Iris pigment epithelial cell (primary cell): ENCODE results near the gene PANK2.
"Not testable (repeated sequence)": the region's sequence is repeated elsewhere in the genome, so short reads cannot be mapped to it uniquely, and the experiment has no call there.

Experiments
- DNase-seq: peaks from one replicate; pipeline ENCODE4 v3.0.0-alpha.2; 2011; ENCODE audit warnings: low read depth

The PANK2 gene

DNA sequence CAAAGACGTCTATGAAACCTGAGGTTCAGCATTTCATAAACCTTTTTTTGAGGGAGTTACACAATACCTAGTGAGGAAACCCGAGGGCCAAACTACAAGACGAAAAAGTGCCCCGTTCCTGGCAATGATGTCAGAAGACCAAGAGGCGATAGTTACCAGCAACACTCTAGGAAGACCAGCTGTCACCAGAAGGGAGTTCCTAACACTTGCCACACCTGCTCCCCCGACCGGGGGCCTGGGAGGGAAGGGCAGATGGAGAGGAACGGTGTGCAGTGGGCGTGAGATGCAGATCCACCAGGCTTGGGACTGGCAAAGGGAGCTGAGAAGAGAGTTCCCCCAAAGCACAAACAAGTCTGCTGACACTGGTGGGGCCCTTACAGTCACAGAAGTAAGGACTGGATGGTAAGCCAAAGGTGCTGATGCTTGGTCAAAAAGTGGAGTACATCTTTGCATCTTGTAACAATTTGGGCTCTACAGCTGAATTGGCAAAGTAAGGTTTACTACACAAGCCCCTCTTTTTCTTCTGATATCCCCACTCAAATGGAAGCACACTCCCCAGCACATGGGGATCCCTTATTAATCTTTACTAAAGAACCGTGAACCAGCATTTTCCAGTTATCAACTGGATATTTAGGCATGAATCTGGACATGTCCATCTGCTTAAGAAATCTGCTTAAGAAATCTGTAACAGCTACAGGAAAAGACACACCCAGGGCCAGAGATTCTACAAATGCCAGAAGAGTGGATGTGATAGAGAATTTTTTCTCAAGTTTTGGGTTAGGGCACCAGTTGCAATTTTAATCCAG is 38.5 kb downstream of the PANK2 start:
- peak; percentile 58 for DNase-seq

DNA sequence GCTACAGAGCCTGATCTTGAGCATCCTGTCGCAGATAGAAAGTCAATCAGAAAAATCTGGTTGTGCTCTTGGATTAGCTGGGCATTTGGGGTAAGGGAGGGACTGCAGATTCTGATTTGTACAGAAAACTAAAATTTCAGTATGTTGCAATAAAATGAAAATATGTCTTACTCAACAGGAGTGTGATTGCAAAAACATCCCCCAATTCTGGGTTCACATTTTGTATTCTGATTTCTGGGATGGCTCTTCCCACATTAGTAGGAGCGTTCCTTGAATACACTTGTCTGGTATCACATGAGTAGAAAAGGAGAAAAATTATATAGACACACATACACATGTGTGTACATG is 40.5 kb downstream of the PANK2 start:
- DNase-seq, result no peak

DNA sequence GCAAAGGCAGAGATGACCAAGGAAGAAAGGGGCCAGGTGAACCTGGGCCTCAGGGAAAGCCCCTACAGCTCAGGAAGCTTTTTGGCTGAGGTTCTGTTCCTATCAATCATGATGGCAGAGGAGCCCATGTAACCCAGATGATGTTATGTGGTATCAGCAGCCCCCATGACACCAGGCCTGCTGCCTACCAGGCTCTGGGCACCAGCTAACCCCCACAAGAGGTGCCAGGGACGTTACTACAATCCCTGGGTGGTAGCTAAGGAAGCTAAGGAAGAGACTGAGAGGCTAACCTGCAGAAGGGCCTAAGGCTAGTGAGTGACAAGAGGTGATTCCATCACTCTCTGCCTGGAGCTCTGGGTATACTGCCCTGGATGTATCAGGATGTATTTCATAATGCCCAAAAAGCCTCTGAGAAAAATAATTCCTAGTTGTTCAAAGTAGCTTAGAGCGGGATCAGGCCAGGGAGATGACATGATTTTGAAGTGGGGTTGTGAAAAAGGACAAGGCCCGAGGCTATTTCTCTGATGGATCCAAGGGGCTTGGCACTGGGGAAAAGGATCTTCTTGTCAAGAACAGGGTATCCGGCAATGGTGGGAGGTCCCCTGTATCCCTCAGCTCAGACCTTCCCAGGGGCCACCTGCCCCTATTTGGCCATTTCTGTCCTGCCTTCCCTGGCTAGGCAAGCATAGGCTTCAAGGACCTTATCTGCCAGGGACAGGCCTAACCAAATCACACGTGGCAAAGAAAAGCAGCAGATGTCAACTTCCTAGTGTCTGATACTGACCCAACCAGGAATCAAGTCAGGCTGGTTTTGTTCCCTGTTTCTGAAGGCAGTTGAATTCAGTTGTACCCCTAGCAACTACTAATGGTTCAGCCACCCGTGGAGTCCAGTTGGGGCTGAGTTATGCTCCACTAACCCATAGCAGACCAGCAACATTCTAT is 41.3 kb downstream of the PANK2 start:
- DNase-seq, result no peak

DNA sequence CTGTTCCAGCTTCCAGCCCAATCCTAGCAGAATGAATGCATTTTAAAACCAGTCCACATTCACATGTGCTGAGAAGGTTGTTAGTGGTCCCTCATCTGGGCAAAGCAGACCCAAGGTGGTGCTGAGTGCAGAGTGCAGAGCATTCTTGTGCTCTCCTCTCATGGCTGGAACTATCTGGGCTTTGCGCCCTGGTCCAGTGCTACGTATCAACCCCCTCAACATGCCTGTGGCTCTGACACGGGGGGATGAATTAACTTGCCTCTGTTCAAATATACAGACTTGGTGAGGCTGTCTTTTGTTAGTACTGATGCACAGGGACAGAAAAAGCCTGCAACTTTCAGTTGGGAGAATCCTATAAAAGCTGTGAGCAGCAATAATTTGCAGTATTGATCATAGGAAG is 42.5 kb downstream of the PANK2 start:
- no peak for DNase-seq

DNA sequence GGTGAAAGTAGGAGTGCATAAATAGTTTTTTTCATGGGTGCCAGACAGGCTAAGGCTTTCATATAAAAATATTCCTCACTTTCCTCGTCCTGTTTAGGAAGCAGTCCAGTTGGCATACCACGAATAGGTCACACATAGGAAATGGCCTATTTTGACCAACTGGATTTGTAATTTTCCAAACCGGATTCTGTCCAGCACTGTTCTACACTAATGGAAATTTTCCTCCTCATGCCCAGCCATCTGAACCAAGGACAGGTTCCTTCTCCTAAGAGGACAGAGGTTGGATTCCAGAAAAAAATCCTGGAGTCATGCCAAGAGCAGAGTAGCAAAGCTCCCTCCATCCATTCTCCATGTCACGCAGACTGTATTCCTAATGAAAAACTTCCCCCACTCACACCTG is 43.1 kb downstream of the PANK2 start:
- no peak for DNase-seq

DNA sequence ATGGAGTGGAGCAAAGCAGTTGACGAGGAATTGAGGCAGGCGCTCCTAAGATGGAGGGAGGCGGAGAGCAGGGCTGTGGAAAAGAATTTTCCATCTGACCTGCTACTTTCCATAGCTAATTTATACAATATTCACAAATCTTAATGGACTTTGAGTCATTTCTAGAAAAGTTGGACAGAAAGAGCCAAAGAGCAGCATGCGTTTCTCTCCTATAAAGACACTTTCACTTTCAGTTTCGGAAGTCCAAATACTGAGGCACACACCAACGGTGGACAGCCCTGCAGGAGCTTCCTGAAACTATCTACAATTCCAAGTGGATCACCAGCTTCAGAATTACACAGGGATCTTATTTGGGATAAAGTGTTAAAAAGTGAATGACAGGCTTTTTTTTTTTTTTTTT is 43.5 kb downstream of the PANK2 start:
- no peak for DNase-seq

DNA sequence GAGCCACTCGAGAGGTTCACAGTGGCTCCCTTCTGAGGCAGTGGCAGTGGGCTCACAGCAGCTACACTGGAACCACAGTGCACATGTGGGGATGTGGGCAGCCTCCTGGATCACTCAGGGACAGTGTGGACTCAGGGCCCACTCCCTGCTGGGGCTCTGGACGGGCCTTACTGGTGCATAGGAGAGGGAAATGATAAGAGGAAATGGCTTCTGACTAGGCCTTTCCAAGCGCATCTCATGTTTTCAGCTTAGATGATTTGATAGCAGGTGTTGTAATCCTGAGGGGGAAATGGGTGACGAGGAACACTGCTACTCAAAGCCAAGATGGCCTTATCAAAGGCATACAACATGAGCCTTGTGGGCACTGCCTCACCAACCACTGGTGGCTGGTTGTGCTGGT is 44.0 kb downstream of the PANK2 start:
- DNase-seq, result no peak

DNA sequence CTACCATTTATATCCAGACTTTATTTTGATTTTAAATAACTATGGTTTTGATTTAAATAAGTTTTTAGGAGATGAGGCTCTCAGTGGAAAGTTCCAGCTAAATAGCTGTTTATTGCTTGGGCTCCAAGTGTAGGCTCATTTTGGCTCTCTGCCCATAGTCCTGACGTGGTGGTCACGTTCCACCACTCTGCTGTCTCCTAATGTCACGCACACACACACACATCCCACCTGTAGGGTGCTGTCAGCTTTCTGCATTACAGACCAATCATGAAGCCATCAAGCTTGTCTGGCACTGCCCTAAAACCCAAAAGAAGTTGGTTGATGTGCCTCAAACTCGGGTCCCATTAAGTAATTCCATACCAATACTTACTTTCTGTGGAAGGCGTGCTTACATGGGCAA is 45.4 kb downstream of the PANK2 start:
- DNase-seq, result no peak

DNA sequence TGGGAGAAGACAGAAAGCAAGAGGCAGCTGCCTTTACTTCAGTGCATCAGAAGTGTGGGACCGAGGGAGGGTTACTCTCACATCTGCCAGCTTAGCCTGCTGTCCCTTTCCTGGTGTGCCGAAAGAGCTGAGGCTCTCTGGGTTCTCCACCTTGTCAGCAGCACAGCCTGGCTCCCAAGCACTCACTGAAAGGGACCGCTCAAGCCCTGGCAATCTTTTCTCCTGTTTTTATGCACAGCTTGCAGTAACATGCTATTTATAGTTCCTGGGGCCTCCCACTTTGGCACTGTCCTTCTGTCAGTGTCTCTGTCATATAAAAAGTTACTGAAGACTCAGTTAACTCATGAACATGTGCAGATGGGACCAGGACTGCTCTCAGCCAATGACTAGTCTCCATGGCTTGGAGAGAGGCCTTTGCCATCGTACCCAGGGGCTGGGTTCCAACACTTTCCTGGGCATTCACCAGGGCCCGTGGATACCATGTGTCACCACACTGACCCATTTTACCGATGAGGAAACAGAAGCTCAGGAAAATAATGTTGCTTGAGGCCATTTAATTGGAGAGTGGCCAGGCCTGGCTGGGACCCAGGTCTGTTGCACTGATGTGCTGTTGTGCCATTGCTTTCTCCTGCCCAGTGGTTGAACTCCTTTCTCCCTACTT is 46.2 kb downstream of the PANK2 start:
- no peak for DNase-seq

DNA sequence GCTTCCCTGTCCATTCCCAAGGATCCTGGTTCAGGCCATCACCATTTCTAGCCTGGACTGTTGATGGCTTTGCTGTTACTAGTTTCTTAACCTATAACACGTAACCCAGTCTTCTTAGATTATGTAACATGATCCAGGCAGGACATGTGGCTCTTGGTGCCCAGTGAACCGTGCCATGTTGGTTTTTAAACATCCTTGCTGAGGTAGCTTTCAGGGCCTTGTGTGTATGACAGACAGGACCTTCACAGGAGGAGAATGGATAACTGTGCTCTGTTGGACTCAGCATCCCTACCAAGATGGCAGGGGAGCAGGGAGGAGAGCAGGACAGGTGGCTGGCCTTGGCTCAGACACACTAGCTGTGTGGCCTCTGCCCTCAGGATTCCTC is 46.8 kb downstream of the PANK2 start:
- DNase-seq, result no peak

DNA sequence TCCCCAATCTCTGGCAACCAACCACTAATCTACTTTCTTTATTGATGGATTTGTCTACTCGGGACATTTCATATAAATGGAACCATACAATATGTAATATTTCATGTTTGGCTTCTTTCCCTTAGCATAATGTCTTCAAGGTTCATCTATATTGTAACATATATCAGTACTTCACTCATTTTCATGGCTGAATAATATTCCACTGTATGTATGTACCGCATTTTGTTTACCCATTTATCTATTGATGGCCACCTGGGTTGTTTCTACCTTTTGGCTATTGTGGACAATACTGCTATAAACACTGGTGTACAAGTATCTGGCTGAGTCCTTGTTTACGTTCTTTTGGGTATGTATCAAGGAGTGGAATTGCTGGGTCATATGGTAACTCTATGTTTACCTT is 48.4 kb downstream of the PANK2 start:
- DNase-seq, result no peak

DNA sequence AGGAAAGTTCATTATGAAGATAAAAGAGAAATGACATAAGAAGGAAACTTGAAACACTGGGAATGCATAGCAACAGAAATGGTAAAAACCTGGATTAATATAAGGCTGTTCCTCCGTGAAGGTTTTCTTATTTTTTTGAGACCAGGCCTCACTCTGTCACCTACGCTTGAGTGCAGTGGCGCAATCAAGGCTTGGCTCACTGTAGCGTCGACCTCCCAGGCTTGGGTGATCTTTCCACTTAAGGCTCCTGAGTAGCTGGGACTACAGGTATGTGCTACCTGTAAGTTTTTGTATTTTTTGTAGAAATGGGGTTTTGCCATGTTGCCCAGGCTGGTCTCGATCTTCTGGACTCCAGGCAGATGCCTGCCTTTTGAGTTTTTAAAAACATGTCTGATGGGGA is 51.7 kb downstream of the PANK2 start:
- no peak for DNase-seq

DNA sequence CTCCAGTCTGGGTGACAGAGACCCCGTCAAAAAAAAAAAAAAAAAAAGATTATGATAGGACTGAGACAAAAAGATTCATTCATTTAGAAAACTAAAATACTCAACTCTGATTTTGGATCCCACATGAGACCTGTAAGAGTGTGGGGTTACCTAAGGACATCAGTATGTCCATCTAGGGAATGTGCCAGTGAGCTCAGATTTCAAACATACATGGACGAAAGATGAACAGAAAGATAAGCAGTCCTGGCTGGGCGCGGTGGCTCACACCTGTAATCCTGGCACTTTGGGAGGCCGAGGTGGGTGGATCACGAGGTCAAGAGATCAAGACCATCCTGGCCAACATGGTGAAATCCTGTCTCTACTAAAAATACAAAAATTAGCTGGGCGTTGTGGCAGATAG is 57.5 kb downstream of the PANK2 start:
- not testable (repeated sequence) for DNase-seq

DNA sequence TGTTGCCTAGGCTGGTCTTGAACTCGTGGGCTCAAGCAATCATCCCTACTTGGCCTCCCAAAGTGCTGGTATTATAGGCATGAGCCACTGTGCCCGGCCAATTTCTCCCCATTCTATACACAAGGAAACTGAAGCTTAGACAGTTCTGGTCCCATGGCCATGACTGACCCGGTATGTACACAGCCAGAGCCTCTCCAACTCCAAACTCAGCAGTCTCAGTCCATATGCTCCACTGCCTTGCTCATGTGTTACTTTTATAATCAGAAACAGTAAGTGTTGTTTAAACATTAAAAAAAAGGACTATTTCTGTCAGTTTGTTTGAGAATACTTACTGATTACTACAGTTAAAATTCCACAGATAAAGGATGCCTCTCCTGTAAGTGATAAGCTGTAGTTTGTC is 75.5 kb downstream of the PANK2 start:
- no peak for DNase-seq

DNA sequence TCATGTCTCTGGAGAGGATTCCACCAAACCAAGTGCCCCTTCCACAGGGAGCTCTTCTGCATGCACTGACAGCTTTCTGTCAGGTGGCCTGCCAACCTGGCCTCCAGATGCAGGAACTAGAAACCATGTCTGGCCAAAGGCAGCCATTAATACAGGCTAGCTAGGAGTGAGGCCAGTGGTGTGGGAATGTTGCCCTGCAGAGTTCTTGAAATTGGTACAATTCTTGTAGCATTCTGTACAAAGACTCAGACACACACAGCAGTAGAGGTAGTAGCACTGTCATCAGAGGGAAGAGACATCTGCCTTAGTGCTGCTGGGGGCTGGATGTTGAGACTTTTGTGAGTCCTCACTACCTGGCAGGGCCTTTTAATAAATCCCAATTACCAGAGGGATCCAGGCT is 77.4 kb downstream of the PANK2 start:
- DNase-seq, result no peak

DNA sequence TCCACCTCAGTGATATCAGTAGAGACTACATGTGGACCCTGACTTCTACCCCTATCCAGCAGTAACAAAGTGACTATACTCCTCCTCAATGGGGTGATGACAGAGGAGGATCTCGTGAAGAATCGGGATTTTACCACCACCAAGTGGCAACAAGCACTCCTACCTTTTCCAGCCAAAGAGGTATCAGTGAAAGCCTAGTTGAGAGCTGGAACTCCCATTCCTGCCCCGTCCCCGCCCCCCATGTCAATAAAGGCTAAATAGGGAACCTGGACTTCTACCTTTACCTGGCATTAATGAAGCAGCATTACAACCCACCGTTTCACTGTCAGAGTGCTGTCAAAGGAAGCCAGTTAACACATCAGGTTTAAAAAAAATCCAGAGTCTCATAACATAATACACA is 80.8 kb downstream of the PANK2 start:
- DNase-seq, result no peak

DNA sequence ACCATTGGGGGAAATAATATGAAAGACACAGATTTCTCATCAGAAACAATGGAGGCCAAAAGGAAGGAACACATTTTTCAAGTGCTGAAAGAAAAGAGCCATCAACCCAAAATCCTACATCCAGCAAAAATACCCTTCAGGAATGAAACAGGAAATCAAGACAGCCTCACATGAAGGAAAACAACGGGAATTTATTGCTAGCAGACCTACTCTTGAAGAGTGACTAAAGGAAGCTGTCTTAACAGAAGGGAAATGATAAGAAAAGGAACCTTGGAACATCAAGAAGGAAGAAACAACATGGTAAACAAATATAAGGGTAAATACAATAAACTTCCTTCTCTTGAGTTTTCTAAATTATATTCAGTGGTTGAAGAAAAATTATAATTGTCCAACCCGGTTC is 82.0 kb downstream of the PANK2 start:
- no peak for DNase-seq

DNA sequence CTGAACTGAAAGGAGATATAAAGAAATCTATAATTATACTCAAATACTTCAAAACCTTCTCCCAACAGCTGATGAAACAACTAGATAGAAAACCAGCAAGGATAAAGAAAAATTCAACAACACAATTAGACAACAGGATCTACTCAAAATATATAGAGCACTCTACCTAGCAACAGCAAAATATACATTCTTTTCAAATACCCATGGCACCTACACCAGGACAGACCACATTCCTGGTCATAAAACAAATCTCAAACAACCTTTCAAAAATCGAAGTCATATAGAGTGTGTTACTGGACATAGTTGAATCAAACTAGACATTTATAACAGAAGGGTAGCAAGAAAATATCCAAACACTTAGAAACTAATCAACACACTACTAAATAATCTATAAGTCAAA is 83.0 kb downstream of the PANK2 start:
- DNase-seq, result no peak

DNA sequence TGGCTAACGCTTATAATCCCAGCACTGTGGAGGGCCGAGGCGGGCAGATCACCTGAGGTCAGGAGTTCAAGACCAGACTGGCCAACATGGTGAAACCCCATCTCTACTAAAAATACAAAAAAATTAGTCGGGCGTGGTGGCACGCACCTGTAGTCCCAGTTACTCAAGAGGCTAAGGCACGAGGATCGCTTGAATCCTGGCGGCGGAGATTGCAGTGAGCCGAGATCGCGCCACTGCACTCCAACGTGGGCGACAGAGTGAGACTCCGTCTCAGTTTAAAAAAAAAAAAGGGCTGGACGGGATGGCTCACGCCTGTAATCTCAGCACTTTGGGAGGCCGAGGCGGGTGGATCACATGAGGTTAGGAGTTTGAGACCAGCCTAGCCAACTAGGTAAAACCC is 83.4 kb downstream of the PANK2 start:
- DNase-seq, result not testable (repeated sequence)

DNA sequence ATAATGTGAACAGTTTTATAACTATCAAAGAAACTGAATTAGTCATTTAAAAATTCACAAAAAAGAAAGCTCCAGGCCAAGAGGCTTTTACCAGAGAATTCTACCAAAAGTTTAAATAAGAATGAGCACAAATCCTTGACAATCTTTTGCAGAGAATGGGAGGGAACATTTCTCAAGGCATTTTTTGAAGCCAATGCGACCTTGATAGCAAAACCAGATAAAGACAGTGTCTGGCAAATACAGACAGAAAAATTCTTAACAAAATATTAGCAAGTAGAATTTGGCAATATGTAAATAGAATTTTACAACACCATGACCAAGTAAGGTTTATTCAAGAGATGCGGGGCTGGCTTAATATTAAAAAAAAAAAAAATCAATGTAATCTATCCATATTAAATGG is 84.5 kb downstream of the PANK2 start:
- peak; percentile 14 for DNase-seq

DNA sequence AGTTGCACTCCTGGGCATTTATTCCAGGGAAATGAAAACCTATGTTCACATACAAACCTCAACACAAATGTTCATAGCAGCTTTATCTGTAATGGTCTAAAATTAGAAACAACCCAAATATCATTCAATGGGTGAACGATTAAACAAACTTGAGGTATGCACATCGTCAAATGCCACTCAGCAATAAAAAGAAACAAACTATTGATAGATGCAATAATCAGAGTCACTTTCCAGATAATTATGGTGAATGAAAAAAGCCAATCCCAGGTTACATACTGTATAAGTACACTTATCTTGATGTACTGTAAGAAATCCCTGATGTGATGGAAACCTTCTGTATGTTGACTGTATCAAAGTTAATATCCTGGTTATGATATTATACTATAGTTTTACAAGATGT is 87.3 kb downstream of the PANK2 start:
- no peak for DNase-seq
